Measurements from ENCODE around the gene ACOT13.
"Not testable (repeated sequence)": the region's sequence is repeated elsewhere in the genome, so short reads cannot be mapped to it uniquely, and the experiment has no call there.

Gene ACOT13

GRCh38 chr6:24655215-24655614, 11.7 kb upstream of the ACOT13 start:
- no peak overlapping the region for H3K4me3 ChIP-seq (ENCODE audit: low read depth, low read length)
- DNase-seq (ENCODE audit: low read depth): no peak
- TF ChIP-seq POLR2A (IDR thresholded peaks at IDR 0.05; ENCODE audit: extremely low read depth, insufficient read length) (no peak), MYC (IDR thresholded peaks at IDR 0.05; ENCODE audit: low read depth, low read length) (no peak), CTCF (IDR thresholded peaks at IDR 0.05; ENCODE audit: low read depth, low read length) (no peak), MAX (IDR thresholded peaks at IDR 0.05; ENCODE audit: low read depth, low read length) (no peak)

- TF ChIP-seq MYC (IDR thresholded peaks at IDR 0.05; ENCODE audit: low read depth, low read length) (no peak), CTCF (IDR thresholded peaks at IDR 0.05; ENCODE audit: low read depth, low read length) (no peak), MAX (IDR thresholded peaks at IDR 0.05; ENCODE audit: low read depth, low read length) (no peak), POLR2A (IDR thresholded peaks at IDR 0.05; ENCODE audit: extremely low read depth, insufficient read length) (no peak)
- DNase-seq (ENCODE audit: low read depth): no peak
- no peak overlapping the region for H3K4me3 ChIP-seq (ENCODE audit: low read depth, low read length)
Measured at GRCh38 chr6:24658573-24659560, 8.0 kb upstream of the ACOT13 start.

- no peak for DNase-seq (ENCODE audit: low read depth)
- TF ChIP-seq MAX (IDR thresholded peaks at IDR 0.05; ENCODE audit: low read depth, low read length) (no peak), MYC (IDR thresholded peaks at IDR 0.05; ENCODE audit: low read depth, low read length) (no peak), CTCF (IDR thresholded peaks at IDR 0.05; ENCODE audit: low read depth, low read length) (no peak), POLR2A (IDR thresholded peaks at IDR 0.05; ENCODE audit: extremely low read depth, insufficient read length) (no peak)
- H3K4me3 ChIP-seq (ENCODE audit: low read depth, low read length): no peak overlapping the region
Measured at GRCh38 chr6:24659561-24659960, 7.3 kb upstream of the ACOT13 start.

- H3K4me3 ChIP-seq (ENCODE audit: low read depth, low read length): no peak overlapping the region
- no peak for DNase-seq (ENCODE audit: low read depth)
- TF ChIP-seq POLR2A (IDR thresholded peaks at IDR 0.05; ENCODE audit: extremely low read depth, insufficient read length): no peak
- TF ChIP-seq CTCF (IDR thresholded peaks at IDR 0.05; ENCODE audit: low read depth, low read length): no peak
- TF ChIP-seq MYC (IDR thresholded peaks at IDR 0.05; ENCODE audit: low read depth, low read length): no peak
- TF ChIP-seq MAX (IDR thresholded peaks at IDR 0.05; ENCODE audit: low read depth, low read length): no peak
Measured at GRCh38 chr6:24660105-24660504, 6.8 kb upstream of the ACOT13 start.

GRCh38 chr6:24661759-24662158, 5.1 kb upstream of the ACOT13 start:
- DNase-seq (ENCODE audit: low read depth); H3K4me3 ChIP-seq (ENCODE audit: low read depth, low read length): not testable (repeated sequence)

GRCh38 chr6:24662236-24662635, 4.6 kb upstream of the ACOT13 start:
- H3K4me3 ChIP-seq (ENCODE audit: low read depth, low read length): no peak overlapping the region
- no peak for DNase-seq (ENCODE audit: low read depth)
- no peak for TF ChIP-seq POLR2A (IDR thresholded peaks at IDR 0.05; ENCODE audit: extremely low read depth, insufficient read length)
- no peak for TF ChIP-seq MAX (IDR thresholded peaks at IDR 0.05; ENCODE audit: low read depth, low read length)
- TF ChIP-seq CTCF (IDR thresholded peaks at IDR 0.05; ENCODE audit: low read depth, low read length): no peak
- TF ChIP-seq MYC (IDR thresholded peaks at IDR 0.05; ENCODE audit: low read depth, low read length): no peak

Data from NB4 (cell line).